HL-60 (cell line): ENCODE measurements around the gene LOC101059915.

Source experiments
- DNase-seq, 2 experiments: peaks; one replicate each; pipeline ENCODE4 v3.0.0-alpha.2; 2010 to 2020; ENCODE audit warnings: low read depth in 1 of 2, low spot score in 1 of 2
- H3K27ac ChIP-seq: fragments of 250-450 bp; sonication (Bioruptor Pico); replicated peaks from 2 replicates; pipeline ENCODE4 v1.5.1; 2020; ENCODE audit warnings: mild to moderate bottlenecking, moderate library complexity
- H3K27me3 ChIP-seq: fragments of 250-450 bp; sonication (Bioruptor Pico); 2 replicates; pipeline ENCODE4 v1.5.1; 2021; ENCODE audit warnings: mild to moderate bottlenecking, moderate library complexity; ENCODE audit not compliant: insufficient read depth, poor library complexity, severe bottlenecking
- H3K4me3 ChIP-seq: replicated peaks from 2 replicates; pipeline ENCODE4 v1.5.1; 2011; ENCODE audit warnings: mild to moderate bottlenecking, control low read depth, low read length; ENCODE audit not compliant: insufficient read depth
- GABPA ChIP-seq: IDR thresholded peaks from 2 replicates; pipeline ENCODE4 v1.6.1; 2012; ENCODE audit warnings: low read depth
- POLR2AphosphoS5 ChIP-seq: IDR thresholded peaks from 2 replicates; pipeline ENCODE4 v1.6.1; 2012; ENCODE audit warnings: low read depth
- SPI1 ChIP-seq: IDR thresholded peaks from 2 replicates; pipeline ENCODE4 v1.6.1; 2012; ENCODE audit warnings: low read depth, mild to moderate bottlenecking, borderline replicate concordance
- TF ChIP-seq, protein P1 (sequence below): IDR thresholded peaks from one replicate; pipeline ENCODE4 v1.5.1; 2011; ENCODE audit warnings: low read length, control low read depth, inconsistent platforms; ENCODE audit not compliant: insufficient read depth
- TF ChIP-seq, protein P2 (sequence below): IDR thresholded peaks from 2 replicates; pipeline ENCODE4 v1.6.1; 2012; ENCODE audit warnings: low read depth; ENCODE audit not compliant: insufficient replicate concordance

The LOC101059915 gene

DNA sequence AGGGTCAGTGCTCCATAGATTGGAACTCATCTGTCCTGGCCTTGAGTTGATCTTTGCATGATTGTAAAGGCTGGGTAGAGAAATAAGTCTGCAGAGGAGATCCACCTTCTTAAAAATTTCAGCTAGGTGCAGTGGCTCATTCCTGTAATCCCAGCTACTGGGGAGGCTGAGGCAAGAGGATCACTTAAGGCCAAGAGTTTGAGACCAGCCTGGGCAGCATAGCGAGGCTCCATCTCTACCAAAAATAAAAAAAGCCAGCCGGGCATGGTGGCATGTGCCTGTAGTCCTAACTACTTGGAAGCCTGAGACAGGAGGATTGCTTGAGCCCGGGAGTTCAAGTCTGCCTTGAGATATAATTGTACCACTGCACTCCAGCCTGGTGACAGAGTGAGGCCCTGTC is 48.6 kb upstream of the LOC101059915 start:
- Histone ChIP-seq H3K4me3 (no peak overlapping the region), H3K27me3 (no peaks in the 10 kb centered on the region), H3K27ac (peak overlapping the region; percentile 65)
- TF ChIP-seq, protein P1, sequence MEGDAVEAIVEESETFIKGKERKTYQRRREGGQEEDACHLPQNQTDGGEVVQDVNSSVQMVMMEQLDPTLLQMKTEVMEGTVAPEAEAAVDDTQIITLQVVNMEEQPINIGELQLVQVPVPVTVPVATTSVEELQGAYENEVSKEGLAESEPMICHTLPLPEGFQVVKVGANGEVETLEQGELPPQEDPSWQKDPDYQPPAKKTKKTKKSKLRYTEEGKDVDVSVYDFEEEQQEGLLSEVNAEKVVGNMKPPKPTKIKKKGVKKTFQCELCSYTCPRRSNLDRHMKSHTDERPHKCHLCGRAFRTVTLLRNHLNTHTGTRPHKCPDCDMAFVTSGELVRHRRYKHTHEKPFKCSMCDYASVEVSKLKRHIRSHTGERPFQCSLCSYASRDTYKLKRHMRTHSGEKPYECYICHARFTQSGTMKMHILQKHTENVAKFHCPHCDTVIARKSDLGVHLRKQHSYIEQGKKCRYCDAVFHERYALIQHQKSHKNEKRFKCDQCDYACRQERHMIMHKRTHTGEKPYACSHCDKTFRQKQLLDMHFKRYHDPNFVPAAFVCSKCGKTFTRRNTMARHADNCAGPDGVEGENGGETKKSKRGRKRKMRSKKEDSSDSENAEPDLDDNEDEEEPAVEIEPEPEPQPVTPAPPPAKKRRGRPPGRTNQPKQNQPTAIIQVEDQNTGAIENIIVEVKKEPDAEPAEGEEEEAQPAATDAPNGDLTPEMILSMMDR, result no peak
- TF ChIP-seq, protein P2, sequence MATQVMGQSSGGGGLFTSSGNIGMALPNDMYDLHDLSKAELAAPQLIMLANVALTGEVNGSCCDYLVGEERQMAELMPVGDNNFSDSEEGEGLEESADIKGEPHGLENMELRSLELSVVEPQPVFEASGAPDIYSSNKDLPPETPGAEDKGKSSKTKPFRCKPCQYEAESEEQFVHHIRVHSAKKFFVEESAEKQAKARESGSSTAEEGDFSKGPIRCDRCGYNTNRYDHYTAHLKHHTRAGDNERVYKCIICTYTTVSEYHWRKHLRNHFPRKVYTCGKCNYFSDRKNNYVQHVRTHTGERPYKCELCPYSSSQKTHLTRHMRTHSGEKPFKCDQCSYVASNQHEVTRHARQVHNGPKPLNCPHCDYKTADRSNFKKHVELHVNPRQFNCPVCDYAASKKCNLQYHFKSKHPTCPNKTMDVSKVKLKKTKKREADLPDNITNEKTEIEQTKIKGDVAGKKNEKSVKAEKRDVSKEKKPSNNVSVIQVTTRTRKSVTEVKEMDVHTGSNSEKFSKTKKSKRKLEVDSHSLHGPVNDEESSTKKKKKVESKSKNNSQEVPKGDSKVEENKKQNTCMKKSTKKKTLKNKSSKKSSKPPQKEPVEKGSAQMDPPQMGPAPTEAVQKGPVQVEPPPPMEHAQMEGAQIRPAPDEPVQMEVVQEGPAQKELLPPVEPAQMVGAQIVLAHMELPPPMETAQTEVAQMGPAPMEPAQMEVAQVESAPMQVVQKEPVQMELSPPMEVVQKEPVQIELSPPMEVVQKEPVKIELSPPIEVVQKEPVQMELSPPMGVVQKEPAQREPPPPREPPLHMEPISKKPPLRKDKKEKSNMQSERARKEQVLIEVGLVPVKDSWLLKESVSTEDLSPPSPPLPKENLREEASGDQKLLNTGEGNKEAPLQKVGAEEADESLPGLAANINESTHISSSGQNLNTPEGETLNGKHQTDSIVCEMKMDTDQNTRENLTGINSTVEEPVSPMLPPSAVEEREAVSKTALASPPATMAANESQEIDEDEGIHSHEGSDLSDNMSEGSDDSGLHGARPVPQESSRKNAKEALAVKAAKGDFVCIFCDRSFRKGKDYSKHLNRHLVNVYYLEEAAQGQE, result no peak
- TF ChIP-seq GABPA (no peak), SPI1 (no peak), POLR2AphosphoS5 (no peak)
- DNase-seq, result no peak

DNA sequence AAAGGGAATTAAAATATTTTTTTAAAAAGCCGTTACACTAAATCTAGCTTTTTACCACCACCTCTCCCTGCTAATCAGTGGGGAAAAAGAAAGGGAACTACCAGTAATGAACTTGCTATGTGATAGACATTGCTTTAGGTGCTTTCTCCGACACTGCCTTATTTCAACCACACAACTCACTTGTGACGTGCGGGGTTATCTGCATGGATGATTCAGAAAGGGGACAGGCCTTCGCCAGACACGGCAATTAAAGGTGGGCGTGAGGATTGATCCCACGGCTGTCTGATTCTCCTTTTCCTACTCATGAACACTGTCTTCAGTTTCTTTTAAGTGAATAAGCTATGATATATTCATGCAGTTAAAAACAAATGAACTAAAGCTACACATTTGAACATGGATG is 48.2 kb upstream of the LOC101059915 start:
- no peak for TF ChIP-seq POLR2AphosphoS5
- Histone ChIP-seq H3K4me3 (no peak overlapping the region), H3K27me3 (no peaks in the 10 kb centered on the region), H3K27ac (peak overlapping the region; percentile 65)
- peak in 1 of 2 experiments; percentile 36 for DNase-seq

- Histone ChIP-seq H3K27ac (no peak overlapping the region), H3K27me3 (no peaks in the 10 kb centered on the region), H3K4me3 (no peak overlapping the region)
- TF ChIP-seq, protein P1, result no peak
- no peak for TF ChIP-seq SPI1
- no peak for DNase-seq
Observed at GRCh38 chrX:71619986-71620385, 47.4 kb upstream of the LOC101059915 start.

- no peaks in the 10 kb centered on the region for H3K27me3 ChIP-seq
- no peak for DNase-seq
- H3K4me3 ChIP-seq, result no peak overlapping the region
- no peak overlapping the region for H3K27ac ChIP-seq
- no peak for TF ChIP-seq GABPA
- no peak for TF ChIP-seq SPI1
- TF ChIP-seq, protein P2, result no peak
- no peak for TF ChIP-seq POLR2AphosphoS5
- TF ChIP-seq, protein P1, result no peak
Observed at GRCh38 chrX:71621603-71622002, 45.7 kb upstream of the LOC101059915 start.
